Large intestine (tissue), 3 donors: ENCODE results near the gene MRC1. TPM values are rescaled to one million over a fixed set of nuclear protein-coding genes. Genes with fewer than 3 reads are reported as not detected.

Experiments
- DNase-seq, 2 donors: peaks; one replicate each; pipeline versions ENCODE4 v3.0.0 to v3.0.0-alpha.2; 2013
- H3K27ac ChIP-seq: one replicate; pipeline ENCODE4 v1.5.1; 2013; ENCODE audit warnings: low read length
- H3K27me3 ChIP-seq: 2 replicates; pipeline ENCODE4 v1.6.1; 2013; ENCODE audit warnings: low read length; ENCODE audit not compliant: control insufficient read depth, insufficient read depth
- H3K36me3 ChIP-seq: 2 replicates; pipeline ENCODE4 v1.6.1; 2013; ENCODE audit warnings: low read length; ENCODE audit not compliant: control insufficient read depth, insufficient read depth
- H3K4me1 ChIP-seq: one replicate; pipeline ENCODE4 v1.6.1; 2013; ENCODE audit warnings: low read length; ENCODE audit not compliant: control insufficient read depth, insufficient read depth
- H3K4me3 ChIP-seq: one replicate; pipeline ENCODE4 v1.5.1; 2013; ENCODE audit warnings: low read length
- H3K9me3 ChIP-seq: one replicate; pipeline ENCODE4 v1.6.1; 2013; ENCODE audit warnings: mild to moderate bottlenecking, low read depth, low read length, moderate library complexity; ENCODE audit not compliant: control insufficient read depth
- WGBS: methylation state at CpG from one replicate; pipeline ENCODE4 v1.1.5; 2013; ENCODE audit warnings: low lambda C conversion rate; ENCODE audit not compliant: insufficient coverage; 5-methylcytosine and 5-hydroxymethylcytosine counted together
- polyA plus RNA-seq: library from polyadenylated mRNA; unstranded; fragments of 120-200 nt; gene quantifications from one replicate; pipeline ENCODE4 v1.2.1, GENCODE V29; 2013

MRC1 gene
- polyA plus RNA-seq, 1 donor = 12.2 TPM

DNA sequence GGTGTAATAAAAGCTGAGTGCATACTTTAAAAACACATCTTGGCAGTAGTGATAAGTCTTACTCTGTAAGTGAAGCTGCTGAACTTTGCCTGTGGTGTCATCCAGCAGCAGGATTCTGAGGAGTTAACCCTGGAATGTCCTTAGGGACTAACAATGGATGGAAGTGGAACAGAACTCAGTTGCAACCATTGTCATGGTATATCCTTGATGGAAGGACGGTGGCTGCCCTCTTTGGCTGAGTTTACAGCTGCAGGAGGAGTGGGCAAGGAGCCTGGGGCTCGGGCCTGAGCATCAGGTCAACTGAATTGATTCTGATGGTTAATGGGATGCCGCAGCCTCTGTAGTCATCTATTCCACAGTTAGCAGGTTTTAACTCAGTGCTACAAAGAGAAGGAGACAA, 56.2 kb downstream of the MRC1 start:
- WGBS = 60% methylated on average over 1 of the region's 3 CpGs
- no peak for DNase-seq
- Histone ChIP-seq H3K4me3 (no peak overlapping the region), H3K4me1 (no peaks in the 10 kb centered on the region), H3K36me3 (no peaks in the 10 kb centered on the region), H3K9me3 (no peaks in the 10 kb centered on the region), H3K27ac (no peak overlapping the region), H3K27me3 (no peaks in the 10 kb centered on the region)

DNA sequence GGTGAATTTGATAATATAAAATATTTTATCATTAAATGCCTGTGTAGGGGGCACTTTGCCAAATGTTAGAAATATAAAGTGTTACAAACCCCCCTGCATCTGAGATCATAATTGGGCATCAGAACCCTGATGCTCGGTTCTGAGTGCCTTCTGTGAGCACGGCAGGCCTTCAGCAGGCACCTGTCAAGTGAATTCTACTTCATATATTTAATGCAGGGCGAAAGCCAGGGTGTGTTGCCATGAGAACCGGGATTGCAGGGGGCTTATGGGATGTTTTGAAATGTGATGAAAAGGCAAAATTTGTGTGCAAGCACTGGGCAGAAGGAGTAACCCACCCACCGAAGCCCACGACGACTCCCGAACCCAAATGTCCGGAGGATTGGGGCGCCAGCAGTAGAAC, 57.2 kb downstream of the MRC1 start:
- Histone ChIP-seq H3K27ac (no peak overlapping the region), H3K4me1 (no peaks in the 10 kb centered on the region), H3K27me3 (no peaks in the 10 kb centered on the region), H3K9me3 (no peaks in the 10 kb centered on the region), H3K36me3 (no peaks in the 10 kb centered on the region), H3K4me3 (no peak overlapping the region)
- no peak for DNase-seq
- WGBS = no CpG with 5 or more reads among the region's 10 CpGs

DNA sequence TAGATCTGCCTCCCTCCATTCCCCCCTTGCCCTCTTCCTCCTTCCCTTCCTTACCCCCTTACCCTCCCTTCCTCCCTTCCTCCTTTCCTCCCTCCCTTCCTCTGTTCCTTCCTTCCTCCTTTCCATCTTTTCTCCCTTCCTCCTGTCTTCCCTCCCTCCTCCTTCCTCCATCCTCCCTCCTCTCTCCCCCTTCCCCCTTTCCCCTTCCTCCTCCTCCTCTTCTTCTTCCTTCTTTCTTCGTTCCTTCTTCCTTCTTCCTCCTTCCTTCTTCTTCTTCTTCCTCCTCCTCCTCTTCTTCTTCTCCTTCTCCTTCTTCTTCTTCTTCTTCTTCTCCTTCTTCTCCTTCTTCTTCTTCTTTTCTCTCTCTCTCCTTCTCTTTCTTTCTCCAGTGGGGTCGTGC, 57.9 kb downstream of the MRC1 start:
- H3K4me1 ChIP-seq = no peaks in the 10 kb centered on the region
- H3K9me3 ChIP-seq = no peaks in the 10 kb centered on the region
- no peaks in the 10 kb centered on the region for H3K27me3 ChIP-seq
- H3K36me3 ChIP-seq = no peaks in the 10 kb centered on the region
- no peak for DNase-seq
- no peak overlapping the region for H3K4me3 ChIP-seq
- WGBS = 92% methylated on average over 2 of the region's 2 CpGs
- no peak overlapping the region for H3K27ac ChIP-seq

DNA sequence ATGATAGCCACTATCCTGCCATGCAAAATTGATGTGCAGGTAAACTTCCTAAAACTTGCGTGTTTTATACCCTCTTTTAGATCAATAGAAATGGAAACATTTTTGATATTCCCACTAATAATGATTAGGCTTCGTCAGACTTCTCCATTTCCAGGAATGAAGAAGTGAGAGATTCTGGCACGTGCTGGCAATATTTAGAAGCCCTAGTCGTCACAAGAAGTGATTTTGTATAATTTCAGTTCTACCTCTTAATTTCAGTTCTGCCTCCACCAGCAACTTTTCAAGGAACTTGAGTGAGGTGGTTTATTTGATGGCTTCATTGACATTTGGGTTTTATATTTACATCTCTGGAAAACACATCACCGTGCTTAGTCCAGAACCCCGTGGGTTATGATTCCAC, 61.9 kb downstream of the MRC1 start:
- no peak overlapping the region for H3K27ac ChIP-seq
- DNase-seq = no peak
- no peaks in the 10 kb centered on the region for H3K27me3 ChIP-seq
- no peaks in the 10 kb centered on the region for H3K36me3 ChIP-seq
- H3K9me3 ChIP-seq = no peaks in the 10 kb centered on the region
- H3K4me1 ChIP-seq = no peaks in the 10 kb centered on the region
- WGBS = no CpG with 5 or more reads among the region's 6 CpGs
- H3K4me3 ChIP-seq = no peak overlapping the region

DNA sequence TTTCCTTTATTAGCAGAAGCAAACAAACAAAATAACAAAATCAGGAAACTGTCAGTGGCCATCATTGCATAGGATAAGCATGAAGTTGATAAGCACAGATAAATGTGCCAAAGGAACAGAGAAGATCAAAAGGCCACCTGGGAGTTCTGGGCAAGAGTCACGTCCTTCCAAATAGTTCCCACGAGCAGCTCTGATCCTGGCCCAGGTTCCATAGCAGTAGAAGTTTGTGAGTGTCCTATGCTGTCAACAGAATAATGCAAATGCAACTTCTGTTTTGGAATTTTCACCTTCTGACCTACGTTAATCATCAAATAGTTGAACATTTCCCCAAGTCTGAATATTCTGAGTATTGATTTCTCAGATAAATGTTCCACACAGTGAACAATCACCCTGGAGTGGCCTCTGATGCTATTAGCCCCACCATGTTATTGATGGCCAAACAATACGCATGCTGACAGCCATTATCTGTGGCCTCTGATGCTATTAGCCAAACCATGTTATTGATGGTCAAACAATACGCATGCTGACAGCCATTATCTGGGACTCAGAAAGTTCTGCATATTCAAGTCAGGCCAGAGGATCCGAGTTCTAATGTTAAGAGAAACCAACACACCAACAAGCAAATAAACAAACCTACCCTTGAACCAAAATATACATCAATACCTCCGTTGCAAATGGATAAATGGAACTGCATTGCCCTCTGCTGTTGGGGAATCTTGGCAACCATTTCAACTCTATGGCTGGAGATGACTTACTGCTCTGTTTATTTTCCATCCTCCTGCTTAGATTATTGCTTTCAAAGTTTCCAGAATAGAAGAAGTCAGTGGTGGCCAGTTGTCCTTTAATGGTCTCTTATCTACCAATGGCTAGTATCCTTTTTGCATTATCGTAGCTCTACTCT, 63.3 kb downstream of the MRC1 start:
- Histone ChIP-seq H3K27me3 (no peaks in the 10 kb centered on the region), H3K36me3 (no peaks in the 10 kb centered on the region), H3K4me1 (no peaks in the 10 kb centered on the region), H3K4me3 (no peak overlapping the region), H3K27ac (no peak overlapping the region), H3K9me3 (no peaks in the 10 kb centered on the region)
- no peak for DNase-seq
- WGBS = 92% methylated on average over 2 of the region's 8 CpGs

DNA sequence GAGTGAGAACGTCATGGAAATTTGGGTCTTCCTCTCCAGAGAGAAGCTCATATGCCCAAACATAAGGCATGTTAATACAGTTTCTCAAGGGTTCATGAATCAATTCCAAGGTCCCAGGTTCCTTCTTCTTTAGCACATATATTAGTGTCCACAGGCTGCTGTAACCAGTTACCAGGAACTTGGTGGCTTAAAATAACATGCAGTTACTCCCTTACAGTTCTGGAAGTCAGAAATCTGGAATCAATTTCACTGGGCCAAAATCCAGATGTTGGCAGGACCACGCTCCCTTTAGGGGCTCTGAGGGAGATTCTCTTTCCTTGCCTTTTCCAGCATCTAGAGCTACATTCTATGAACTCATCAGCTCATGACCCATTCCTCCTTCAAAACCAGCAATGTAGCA, 64.8 kb downstream of the MRC1 start:
- Histone ChIP-seq H3K4me3 (no peak overlapping the region), H3K36me3 (no peaks in the 10 kb centered on the region), H3K9me3 (no peaks in the 10 kb centered on the region), H3K4me1 (no peaks in the 10 kb centered on the region), H3K27ac (no peak overlapping the region), H3K27me3 (no peaks in the 10 kb centered on the region)
- DNase-seq = no peak
- whole genome bisulfite sequencing = no CpG with 5 or more reads among the region's 2 CpGs

DNA sequence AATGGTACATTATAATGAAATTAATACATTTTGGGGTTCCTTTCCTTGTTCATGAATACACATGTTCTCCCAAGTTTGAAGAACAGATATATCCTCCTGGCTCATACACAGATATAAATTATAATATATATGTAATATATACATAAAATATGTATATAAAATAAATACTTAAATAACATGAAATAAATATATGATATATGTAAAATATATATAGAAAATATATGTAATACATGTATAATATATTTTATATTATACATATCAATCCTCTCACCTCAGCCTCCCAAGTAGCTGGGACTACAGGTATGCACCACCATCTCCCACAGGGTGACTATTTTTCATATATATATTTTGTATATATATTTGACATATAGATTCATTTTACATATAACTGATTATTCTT, 68.0 kb downstream of the MRC1 start:
- H3K4me1 ChIP-seq = no peaks in the 10 kb centered on the region
- no peak overlapping the region for H3K27ac ChIP-seq
- H3K4me3 ChIP-seq = no peak overlapping the region
- no peaks in the 10 kb centered on the region for H3K27me3 ChIP-seq
- H3K9me3 ChIP-seq = no peaks in the 10 kb centered on the region
- DNase-seq = no peak
- H3K36me3 ChIP-seq = no peaks in the 10 kb centered on the region

DNA sequence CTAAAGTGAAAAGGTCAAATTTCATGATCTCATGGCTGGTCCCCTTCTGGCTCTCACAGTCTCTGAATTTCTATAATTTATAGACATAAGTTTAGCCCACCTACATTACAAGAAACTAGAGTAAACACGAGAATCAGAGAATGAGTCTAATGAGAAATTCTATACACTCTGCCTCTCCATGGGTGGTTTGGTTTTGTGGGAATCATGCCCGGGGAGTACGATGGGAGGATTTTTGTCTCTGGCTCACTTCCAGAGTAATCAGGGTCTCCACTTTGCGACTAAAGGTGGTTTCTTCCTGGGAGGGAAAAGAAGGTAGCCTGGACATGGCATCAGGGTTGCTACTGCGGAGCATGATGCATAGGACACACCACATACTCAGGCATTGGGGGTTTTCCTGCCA, 69.7 kb downstream of the MRC1 start:
- Histone ChIP-seq H3K27ac (no peak overlapping the region), H3K9me3 (no peaks in the 10 kb centered on the region), H3K4me3 (no peak overlapping the region), H3K27me3 (no peaks in the 10 kb centered on the region), H3K4me1 (no peaks in the 10 kb centered on the region), H3K36me3 (no peaks in the 10 kb centered on the region)
- DNase-seq = no peak
- WGBS = no CpG with 5 or more reads among the region's 5 CpGs

DNA sequence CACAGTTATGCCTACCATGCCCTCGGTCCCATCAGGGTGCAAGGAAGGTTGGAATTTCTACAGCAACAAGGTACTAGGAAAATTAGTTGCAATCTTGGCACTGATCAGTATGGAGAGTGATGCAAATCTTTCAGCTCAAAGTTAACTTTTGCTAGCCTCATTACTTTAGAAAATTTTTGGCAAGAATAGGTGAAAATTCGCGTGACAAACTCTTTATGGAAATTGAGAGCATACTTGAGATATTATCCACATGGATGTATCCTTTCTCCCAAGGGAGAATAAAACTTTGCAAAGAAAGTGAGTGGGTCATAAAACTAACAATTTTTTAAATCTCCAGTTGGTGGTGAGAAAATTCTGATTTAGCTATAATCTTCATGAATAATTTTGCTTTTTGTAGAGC, 71.5 kb downstream of the MRC1 start:
- Histone ChIP-seq H3K4me3 (no peak overlapping the region), H3K27me3 (no peaks in the 10 kb centered on the region), H3K36me3 (no peaks in the 10 kb centered on the region), H3K9me3 (no peaks in the 10 kb centered on the region), H3K27ac (no peak overlapping the region), H3K4me1 (no peaks in the 10 kb centered on the region)
- DNase-seq = no peak
- 100% methylated on average over 2 of the region's 3 CpGs for WGBS

DNA sequence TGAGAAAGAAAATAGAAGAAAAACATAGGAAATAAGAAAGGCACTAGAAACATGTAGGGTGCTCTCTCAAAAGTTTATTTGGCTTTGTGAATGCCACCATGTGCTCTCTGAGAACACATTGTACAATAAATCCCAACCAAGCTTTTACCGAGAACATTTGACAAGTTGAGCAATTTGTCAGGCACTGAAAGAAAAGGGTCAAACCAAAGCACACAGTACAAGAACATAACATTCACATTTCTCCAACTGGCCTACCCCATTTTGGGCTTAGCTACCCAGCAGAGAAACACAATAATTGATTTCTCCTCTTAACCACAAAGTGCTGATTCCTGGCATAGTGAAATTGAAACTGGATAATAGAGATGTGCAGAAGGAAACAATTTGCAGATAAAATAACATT, 73.4 kb downstream of the MRC1 start:
- no peaks in the 10 kb centered on the region for H3K27me3 ChIP-seq
- WGBS = no CpG with 5 or more reads among the region's 1 CpG
- H3K27ac ChIP-seq = no peak overlapping the region

DNA sequence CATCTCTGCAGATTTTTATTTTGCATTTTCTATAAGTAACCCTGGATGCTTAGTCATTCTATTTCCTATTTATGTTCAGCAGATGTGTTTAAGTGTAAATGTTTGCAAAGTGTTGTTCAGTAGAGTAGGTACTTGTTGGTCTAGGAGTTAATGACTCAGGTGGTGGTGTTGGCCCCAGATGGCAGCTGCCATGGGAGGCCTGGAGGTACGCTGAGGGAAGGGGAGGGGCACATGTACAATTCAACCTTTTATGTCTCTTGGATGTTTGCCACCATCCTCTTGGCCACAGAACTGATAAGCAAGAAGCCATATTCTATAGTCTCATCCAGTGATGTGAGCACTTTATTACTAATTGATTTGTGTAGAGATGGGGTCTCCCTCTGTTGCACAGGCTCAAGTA, 74.5 kb downstream of the MRC1 start:
- no peak overlapping the region for H3K4me3 ChIP-seq
- no CpG with 5 or more reads among the region's 1 CpG for WGBS
- H3K4me1 ChIP-seq = no peaks in the 10 kb centered on the region
- peak in 1 of 2 donors; percentile 15 for DNase-seq
- H3K9me3 ChIP-seq = no peaks in the 10 kb centered on the region
- no peaks in the 10 kb centered on the region for H3K36me3 ChIP-seq
- no peak overlapping the region for H3K27ac ChIP-seq
- no peaks in the 10 kb centered on the region for H3K27me3 ChIP-seq

More for the DNA sequence above, 73.4 kb downstream of the MRC1 start:
- Histone ChIP-seq H3K9me3 (no peaks in the 10 kb centered on the region), H3K36me3 (no peaks in the 10 kb centered on the region), H3K4me3 (no peak overlapping the region), H3K4me1 (no peaks in the 10 kb centered on the region)
- DNase-seq = no peak
